ENCODE measurements around the gene MATN1.
"Not testable (repeated sequence)": the region's sequence is repeated elsewhere in the genome, so short reads cannot be mapped to it uniquely, and the experiment has no call there.

MATN1 gene, protein sequence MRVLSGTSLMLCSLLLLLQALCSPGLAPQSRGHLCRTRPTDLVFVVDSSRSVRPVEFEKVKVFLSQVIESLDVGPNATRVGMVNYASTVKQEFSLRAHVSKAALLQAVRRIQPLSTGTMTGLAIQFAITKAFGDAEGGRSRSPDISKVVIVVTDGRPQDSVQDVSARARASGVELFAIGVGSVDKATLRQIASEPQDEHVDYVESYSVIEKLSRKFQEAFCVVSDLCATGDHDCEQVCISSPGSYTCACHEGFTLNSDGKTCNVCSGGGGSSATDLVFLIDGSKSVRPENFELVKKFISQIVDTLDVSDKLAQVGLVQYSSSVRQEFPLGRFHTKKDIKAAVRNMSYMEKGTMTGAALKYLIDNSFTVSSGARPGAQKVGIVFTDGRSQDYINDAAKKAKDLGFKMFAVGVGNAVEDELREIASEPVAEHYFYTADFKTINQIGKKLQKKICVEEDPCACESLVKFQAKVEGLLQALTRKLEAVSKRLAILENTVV

DNA sequence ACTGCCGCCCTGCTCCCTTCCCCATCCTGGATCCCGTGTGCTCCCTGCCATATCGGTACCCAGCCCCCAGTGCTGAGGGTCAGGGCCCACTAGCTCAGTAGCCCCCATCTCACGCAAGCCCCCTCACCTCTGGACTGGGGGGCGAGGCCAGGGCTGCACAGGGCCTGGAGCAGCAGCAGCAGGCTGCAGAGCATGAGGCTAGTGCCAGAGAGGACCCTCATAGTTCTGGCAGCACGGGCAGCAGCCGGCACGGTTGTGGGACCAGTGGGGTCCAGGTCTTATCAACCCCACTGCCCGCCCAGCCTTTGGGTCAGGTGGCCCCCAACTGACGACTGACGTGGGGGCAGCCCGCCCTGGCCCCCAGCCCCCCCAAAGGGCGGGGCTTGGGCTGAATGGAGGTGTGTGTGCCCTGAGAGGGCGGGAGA is at the start of gene MATN1:
TSS of gene MATN1 (minus strand) at position 255 of the 425 bp plus-strand sequence. CDS start at position 221, 34 bp downstream.
- DNase-seq: no peak

DNA sequence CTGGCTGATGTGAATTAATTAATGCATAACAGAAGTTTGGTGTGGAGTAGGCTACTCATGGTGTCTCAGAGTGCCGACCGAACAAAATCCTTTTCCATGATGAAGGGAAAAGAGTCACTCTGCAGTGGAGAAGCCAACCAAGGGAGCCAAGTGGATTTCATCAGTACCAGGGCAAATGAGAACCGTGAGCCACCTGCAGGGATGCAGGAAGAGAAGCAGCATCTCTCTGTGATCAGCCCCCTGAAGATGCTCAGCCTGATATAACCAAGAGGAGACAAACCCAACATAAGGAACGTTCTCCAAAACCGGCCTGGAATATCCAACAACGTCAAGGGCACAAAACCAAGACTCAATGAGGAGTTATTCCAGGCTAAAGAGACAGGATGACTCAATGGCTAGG is 47.6 kb upstream of the MATN1 start:
- no peak for DNase-seq

DNA sequence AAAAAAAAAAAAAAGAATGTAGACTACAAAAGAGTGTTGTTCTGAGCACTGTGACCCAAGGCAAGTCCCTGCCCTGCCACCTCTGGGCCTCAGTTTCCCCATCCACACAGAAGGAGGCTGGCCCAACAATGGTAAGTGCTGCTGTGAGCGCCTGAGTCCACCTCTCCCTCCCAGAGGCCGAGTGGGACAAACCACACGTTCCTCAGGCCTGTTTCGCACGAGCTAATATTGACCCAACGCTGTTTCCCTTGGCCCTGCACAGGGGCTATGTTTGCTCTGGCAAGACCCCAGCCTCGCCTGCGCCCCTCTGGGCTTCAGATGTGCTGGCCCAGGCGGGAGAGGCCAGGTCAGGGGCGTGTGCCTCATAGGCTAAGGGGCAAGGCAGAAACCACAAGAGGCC is 46.8 kb upstream of the MATN1 start:
- DNase-seq: no peak

DNA sequence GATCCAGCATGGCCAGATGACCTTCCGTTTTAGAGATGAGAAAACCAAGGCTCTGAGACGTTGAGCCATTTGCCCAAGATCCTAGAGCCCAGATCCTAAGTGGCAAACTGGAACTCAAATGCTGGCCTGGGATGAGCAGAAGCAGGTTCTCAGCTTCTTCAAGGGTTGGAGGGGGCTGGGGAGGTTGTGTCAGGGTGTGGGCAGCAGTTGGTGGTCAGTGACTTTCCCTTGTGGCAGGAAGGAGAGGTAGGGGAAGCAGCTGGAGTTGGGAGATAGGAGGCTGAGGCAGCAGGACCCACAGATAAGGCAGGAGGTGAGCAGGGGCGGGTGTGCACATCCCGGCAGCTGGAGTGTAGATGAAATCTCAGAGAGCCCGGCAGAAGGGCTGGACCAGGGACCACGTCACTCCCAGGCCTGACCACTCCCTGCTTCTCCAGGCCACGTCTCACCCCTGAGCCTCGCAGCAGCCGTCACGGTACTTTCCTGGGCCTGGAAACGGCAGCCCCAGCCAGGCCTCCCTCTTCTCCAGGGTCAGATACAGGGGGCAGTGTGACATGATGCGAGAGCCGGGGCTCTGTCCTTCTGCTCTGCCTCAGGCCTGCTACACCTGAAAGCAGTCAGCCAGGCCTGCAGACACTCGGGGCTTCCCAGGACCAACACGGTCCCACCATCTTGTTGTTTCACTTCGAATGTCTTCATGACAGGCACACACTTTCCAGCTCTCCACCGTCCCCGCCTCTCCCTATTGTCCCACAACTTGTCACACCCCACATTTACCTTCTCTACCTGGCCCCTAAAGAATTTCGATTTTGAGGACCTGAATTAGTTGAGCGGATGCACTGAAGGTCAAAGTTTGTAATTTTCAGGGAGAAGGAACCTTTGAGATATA is 45.7 kb upstream of the MATN1 start:
- no peak for DNase-seq

DNA sequence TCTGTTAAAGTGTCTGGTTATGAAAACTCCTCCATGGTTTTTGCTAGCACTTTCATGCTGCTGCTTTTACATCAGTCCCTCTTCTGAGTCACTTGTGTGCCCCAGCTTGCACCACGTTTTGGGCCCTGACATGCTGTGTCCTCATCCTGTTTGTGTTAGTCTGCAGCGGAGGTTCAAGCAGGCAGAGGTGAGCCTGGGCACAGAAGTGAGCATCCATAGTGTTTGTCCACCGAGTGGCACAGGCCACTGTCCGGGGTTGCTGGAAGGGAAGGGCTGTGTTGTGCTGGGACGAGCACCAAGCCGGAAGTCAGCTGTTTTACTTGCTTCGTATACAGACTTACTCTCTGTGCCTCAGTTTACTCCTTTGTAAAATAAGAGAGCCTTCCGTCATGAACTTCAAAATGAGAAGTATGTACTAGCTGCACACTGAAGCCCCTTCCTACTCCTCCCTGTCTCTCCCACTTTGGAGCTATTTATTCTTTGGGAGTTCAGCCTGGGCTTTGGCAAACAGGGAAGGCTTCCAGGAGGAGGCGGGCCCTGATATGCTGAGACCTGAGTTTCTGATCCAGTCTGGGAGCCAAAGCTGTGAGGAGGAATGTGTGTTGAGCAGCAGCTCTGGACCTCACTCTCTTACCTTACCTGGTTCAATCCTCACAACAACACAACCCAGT is 44.9 kb upstream of the MATN1 start:
- no peak for DNase-seq

DNA sequence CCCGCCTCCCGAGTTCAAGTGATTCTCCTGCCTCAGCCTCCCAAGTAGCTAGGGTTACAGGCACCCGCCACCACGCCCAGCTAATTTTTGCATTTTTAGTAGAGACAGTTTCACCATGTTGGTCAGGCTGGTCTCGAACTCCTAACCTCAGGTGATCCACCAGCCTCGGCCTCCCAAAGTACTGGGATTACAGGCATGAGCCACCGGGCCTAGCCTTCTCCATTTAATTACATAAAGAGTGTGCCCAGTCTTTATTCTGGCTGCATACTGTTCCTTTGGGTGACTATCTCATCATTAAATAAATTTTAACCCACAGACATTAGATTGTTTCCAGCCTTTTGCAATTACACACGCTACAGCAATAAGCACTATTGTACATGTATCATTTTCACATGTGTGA is 43.6 kb upstream of the MATN1 start:
- not testable (repeated sequence) for DNase-seq

DNA sequence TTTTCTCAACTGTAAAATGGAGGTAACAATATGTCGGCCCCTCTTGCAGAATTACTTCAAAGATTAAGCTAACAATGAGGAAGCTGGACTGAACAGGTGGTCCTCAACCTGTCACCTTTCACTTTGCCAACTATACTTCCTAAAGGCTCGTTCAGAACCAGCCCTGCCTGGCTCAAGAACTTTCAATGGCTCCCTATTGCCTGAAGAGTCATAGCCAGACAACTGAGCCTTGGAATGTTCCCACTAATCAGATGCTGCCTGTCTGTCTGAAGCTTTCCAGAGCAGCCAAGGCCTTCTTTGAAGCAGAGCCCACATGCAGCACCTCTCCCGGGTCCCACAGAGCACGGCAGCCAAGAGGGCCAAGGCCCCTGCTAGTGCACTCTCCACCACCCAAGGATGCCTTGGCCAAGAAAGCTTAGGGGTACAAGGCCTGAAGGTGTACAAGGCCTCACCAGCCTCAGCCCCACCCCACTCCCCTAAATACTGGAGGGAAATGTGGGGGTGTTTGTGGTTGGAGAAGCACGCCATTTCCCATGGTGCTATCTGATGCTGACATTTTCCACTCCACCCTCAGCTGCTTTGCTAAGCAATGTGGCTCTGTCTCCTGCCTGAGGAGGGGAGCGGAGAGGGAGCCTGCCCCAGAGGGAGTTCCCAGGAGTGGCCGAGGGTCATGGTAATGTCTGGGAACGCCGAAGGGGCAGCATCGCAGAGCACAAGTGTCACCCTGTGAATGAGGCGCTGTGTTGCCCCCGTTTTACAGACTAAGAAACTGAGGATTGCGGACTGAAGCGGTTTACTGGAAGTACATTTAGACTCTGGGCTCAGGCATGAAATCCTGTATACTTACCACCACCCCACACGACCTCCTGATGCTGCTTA is 42.4 kb upstream of the MATN1 start:
- no peak for DNase-seq

DNA sequence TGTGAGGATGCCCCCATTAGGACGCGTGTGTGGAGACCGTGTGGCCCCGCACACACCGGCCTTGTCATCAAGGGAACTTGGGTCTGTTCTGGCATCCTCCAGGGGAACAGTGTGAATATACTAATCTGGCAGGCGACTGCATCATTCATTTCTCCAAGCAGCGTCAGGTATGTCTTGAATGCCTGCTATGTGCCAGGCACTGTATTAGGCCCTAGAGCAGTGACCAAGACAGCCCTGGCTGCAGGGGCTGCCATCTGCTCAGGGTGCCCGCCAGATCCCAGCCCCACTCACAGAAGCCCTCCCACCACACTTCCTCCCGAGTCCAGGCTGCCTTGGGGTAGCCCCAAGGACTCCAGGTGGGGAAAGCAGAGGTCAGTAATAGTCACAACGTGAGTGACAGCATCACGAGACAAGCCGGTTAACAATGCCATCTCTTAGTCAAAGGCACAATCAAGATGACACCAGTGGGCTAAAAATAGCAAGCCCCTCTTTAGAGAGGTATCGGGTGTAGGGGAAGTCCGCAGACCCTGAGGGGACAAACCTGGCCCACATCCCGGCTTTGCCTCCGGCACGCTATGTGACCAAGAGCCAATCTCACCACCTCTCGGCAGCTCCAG is 41.7 kb upstream of the MATN1 start:
- DNase-seq: no peak

DNA sequence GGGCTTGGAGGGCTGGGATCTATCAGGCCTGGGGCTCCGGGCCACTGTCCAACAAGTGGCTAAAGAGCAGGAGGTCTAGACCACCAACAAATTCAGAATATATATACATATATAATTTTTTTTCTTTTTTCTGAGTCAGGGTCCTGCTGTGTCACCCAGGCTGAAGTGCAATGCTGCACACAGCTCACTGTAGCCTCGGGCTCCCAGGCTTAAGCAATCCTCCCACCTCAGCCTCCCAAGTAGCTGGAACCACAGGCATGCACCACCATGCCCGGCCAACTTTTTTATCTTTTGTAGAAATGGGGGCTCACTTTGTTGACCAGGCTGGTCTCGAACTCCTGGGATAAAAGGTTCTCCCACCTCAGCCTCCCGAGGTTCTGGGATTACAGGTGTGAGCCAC is 41.0 kb upstream of the MATN1 start:
- no peak for DNase-seq

DNA sequence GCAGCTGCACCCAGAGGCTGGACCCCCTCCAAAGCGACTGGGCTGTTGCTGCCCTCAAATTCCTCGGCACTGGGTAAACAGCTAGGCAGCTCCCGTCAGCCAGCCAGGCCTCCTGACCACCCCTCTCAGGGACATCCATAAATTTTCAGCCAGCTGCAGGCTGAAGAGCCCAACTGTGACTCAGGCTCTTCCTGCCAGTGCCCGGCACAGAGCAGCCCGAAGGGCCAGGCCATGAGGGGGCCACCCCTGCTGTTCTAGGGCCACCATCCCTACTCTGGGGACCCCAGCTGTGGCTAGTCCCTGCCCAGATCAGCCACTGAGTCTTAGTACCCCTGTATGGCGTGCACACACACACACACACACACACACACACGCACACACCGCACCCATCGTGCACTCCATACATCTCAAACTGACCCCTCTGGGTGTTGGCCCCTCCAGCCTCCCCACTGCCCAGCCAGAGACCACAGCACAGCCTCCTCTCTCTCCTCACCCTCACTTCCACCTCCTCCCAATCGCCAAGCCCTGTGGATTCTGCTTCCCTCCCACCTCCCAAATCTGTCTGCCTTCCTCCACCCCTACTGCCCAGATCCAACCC is 40.4 kb upstream of the MATN1 start:
- no peak for DNase-seq

DNA sequence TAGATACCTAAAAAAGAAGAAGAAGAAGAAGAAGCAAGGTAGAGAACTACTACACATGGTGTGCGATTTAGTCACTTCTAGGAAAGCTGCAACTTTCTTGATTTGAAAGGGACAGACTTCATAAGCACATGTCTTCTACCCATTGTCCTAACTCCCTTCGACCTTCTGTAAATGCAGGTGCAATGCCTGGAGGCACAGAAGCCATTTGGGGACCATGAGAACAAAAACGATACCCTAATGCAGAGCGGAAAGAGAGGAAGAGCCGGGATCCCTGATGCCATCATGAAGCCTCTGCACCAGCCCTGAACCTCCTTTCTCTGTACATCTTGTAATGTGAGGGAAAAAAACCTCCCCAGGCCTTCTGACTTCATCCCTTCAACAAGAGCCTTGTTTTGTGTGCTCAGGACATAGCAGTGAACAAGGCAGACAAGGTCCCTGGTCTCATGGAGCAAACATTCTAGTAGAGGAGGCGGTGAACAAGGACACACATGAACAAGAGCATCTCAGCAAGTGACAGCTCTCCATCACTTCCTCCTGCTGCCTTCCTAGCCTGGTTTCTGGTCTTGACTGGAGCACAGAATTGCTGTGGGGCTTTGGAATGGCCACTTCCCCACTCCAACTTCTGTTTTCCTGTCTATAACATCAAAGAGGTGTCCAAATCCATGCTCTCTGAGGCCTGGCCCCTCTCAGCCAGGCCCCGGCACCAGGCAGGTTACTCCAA is 39.7 kb upstream of the MATN1 start:
- no peak for DNase-seq

DNA sequence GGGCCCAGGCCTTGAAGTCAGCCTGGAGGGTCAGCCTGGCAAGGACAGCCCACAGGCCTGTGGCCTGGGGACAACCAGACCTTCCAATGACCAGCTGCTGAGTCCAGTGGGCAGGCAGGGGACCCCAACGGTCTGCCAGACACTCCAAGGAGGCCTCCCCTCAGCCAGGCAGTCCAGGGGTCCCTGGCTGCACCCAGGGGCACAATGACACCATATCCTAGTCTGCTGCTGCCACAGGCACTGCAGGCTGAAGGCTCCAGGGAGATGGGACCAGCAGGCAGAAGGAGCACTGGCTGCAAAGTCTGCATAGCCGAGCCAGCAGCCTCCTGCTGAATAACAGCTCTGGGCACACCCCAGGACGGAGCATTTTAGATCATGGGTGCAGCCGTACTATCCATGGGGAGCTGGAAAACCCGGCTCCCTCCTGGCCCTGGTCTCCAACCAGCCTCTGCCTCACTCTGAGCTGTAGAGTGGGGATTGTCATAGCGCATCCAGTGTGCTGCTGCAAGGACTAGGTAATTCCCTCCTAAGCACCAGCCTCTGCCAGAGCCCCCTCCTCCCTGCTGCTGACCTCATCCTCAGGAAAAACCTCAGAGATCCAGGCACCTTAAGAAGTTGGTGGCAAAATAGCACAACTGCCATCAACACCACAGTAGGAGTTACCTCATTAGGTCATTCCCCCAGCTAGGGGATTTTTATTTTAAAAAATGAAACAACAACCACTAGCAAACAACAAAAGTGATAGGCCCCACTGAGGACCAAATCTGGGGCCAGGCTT is 39.0 kb upstream of the MATN1 start:
- no peak for DNase-seq

DNA sequence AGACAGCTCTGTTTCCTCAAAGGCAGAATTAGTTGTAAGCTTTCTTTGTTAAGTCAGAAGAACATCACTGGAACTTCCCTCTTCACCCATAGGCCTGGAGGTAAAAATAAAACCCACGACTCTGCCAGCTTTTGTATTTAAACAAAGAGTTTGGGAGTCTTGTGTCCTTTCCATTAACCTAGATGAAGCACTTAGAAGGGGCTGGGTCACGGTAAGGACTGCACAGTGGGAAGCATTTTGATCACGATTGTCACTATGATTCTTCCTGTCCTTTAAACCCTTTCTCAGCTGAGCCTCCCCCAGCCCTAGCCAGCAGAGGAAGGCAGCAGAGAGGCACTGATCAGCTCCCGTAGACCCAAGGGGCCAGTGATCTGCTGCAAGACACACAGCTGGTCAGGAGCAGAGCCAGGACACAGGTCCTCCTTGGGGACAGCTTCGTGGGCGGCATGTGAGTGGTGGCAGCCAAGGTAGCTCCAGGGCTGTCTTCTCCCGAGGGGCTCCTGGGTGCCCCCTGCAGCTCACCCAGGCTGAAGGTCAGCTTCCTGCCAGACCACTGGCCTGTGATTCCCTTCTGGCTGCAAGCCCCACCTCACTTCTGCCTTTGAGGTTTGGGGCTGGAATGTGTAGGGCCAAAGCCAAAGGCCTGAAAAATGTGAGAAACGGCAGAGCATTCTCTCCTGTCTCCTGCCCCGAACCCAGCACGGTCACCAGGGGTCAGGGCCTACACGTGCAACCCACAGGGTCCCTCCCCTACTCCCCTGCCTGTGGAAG is 38.2 kb upstream of the MATN1 start:
- peak; percentile 38 for DNase-seq

DNA sequence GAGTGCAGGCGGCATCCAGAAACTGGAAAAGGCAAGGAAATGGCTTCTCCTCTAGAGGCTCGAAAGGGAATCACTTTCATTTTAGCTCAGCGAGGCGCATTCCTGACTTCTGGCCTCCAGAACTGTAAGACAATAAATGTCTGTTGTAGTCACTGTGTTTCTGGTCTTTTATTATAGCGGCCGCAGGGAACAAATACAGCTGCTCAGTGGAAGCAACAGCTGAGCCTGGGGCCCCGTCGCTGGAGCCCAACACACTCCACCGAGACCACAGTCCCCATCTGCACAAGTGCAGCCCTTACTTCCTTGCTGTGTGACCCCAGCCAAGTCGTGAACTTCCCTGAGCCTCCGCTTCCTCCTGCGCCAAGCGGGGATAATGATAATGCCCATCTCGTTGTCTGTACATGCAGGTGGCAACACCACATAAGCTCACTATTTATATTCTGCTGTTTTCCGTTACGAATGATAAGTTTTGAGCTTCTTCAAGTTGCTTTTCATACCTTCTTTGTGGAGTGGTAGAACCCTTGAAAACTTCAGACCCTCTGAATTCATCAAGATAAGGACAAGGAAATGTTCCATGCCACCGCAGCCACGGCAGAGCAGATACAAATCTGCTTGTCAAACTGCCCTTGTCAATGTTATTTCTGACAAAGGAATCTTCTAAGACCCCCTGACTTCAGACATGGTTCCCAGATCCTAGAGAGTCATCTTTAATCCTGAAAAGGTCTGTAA is 37.4 kb upstream of the MATN1 start:
- DNase-seq: peak; percentile 30

DNA sequence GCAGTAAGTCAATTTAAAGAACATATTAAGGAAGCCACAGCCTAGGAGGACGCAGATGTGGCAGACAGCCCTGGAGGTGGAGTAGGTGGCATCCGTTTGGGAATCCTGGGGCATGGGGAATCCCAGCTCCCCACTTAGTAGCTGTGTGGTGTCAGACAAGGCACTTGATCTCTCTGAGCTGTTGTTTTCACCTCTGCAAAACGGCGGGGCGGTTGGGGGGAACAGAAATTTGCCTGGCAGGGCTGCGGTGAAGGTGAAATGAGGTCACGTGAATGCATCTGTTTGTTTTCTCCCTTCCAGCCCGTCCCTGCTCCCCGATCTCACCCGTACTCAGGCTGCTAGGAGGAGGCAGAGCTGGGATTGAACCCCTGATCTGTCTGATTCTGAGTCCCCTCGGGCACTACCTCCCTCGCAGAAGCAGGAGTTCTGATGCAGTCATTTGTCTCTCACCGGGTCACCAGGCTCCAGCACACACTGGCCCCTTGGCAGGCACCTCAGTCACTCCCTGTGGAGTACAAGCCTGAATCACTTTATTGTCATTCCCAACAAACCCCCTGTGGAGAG is 36.4 kb upstream of the MATN1 start:
- DNase-seq: peak; percentile 79

DNA sequence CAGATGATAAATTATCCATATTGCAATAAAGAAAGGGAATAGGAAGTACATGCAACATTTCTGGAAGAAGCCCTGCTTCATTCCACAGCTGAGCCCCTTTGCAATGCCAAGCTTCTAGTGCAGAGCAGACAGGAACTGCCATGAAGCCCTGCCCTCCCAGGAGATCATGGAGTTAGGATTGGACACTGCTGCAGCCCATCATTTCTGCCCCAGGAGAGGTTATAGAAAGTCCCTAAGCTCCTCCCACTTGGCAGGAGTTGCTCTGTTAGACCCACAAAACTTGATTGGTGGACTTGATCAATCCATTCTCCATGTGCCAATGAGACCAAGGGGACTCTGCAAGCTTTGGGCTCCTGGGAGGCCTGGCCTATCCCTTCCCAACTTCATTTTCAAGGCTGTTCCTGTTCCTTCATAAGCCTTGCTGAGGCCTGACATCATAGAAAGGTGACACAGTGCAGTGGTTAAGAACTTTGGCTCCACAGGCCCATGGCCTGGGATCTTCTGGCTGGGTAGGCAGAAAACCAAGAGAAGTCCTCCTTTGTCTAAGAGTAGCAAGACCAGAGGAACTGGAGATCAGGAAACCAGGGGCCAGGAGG is 35.5 kb upstream of the MATN1 start:
- no peak for DNase-seq

DNA sequence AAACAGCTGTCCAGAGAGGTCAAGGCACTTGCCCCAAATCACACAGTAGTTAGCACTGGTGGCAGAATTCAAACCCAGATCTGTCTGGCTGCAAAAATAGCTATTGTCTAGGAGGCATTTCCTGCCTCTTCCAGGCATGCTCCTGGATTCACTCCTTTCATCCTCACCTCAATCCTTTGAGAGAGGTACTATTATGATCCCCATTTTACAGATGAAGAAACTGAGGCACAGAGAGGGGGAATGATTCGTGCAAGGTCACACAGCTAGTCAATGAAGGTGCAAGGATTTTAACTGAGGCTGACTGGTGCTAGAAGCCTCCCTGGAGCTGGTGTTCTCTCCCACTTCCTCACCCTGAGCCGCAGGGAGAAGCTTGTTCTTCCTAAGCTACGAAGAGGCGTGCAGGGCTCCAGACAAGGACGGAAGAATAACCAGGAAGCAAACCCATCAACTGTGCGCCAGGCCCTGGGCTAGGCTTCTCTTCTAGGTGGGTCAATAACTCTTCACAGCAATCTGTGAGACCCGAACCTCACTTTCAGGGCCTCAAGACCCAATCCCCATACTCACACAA is 34.8 kb upstream of the MATN1 start:
- no peak for DNase-seq

Data from CD4-positive, alpha-beta T cell treated with Interleukin-6 for 4 hours (primary cell).